Hematopoietic multipotent progenitor cell treated with erythropoietin and hydrocortisone succinate and interleukin-3 and kit ligand, for 4 days (in vitro differentiated cells): ENCODE measurements around the gene ASPHD2.

Experiments used
- DNase-seq: peaks from one replicate; pipeline ENCODE4 v3.0.0-alpha.2; 2015

ASPHD2 gene

GRCh38 chr22:26447584-26448329 lies 18.7 kb downstream of the ASPHD2 start:
- no peak for DNase-seq

GRCh38 chr22:26448334-26448733 lies 19.3 kb downstream of the ASPHD2 start:
- DNase-seq, result no peak

GRCh38 chr22:26448941-26449340 lies 19.9 kb downstream of the ASPHD2 start:
- DNase-seq, result no peak

- DNase-seq, result no peak
Measured at GRCh38 chr22:26450453-26451185, 21.6 kb downstream of the ASPHD2 start.

DNA sequence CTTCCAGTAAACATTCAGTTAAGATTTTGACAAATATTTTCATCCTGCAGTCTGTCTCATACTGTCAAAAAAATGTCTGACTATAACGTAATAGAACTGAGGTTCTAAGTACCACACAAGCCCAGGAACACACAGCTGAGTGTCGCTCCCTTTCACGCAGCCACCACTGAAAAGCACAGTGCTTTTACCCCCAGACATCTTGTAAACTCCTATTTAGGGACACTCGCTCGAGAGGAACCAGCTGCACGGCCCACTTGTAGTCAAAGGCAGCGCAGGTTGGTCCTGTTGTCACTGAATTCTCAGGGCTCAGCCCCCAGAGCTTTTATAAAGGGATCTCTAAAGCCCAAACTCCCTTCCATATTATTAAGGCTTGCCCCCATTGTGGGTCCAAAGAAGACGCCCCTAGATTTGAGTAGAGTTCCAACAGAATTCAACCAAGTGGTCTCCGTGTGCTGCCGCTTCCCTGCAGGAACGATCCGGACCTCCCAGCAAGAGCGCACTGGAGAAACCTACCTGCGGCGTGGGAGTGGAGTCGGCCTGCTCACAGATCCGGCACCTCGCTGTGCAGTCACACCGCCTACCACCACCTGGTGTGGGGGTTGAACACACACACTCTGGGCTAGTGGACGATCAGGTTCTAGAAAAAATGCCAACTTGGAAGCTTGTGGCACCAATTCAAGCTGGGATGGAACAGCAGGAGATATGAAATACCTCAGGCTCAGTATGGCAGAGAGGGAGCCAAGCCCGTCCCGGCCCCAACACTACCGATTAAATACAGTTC lies 23.4 kb downstream of the ASPHD2 start:
- no peak for DNase-seq

DNA sequence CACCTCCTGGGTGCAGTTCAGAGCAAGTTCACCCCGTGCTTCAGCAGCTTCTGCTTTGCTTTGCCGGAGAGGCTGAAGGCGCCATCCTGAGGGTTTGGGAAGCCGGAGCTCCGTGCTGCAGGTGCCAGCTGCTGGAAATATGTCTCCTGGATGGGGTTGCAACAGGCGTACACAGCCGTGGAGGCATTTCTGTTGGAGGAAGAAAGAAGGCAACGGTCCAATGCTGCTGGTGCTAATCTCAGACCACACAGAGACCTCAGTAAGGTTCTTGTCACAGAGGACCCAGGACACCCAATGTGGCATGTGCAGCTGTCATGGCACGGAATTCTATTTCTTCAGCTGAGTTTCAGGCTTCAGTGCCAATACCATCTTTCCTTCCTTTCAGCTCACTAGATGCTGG lies 24.2 kb downstream of the ASPHD2 start:
- no peak for DNase-seq

DNA sequence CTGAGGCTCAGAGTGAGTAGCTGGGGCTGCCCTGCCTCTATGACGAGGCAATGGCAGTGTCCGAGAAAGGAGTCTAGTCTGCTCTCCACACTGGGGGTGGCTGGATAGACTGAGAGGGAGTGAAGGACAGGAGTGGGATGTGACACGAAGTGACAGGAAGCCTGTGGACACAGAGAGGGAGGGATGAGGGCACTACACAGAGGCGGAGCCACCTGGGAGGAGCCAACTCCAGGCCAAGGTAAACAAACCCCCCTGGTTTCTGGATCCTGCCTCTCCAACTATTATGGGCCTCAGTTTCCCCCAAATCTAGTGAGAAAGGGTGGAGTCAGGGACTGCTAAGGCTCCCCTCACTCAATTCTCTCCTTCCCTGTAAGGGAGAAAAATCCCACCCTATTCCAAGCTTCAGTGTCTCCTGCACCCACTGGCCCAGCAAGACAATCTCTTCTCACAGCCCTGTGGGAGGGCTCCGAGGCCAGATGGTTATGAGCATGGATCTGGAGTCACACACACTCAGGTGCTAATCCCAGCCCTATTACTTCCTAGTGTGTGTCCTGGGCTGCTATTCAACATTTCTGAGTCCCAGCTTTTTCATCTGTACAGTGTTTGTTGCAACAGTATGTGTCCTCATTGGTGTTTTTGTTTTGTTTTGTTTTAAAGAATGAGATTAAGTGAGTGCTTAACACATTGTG lies 24.9 kb downstream of the ASPHD2 start:
- DNase-seq, result no peak

DNA sequence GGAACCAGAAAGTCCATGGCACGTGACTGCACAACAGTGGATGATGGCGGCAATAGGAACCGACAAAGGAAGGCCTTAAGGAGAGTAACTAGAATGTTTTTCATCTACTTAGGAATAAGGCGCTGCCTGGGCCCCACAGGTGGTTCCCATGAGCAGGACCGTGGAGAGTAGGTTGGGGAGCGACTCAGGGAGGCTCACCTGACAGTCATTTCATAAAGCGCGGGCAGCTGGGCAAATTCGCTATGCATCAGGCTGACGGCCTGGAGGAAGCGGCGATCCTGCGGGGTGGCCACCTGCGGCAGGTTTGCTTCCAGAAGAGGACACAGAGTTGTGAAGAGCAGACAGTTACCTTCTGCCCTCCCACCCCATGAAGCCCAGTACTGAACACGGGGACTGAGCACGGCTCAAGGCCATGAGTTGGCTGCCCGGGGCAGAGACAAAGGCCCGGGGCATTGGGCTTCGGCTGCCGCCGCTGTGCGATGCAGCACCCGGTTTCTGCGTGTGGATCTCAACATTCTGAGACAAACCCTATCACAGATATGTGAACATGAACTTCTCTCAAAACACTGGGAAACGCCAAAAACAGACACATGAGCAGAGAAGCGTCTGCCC lies 28.7 kb downstream of the ASPHD2 start:
- no peak for DNase-seq

DNA sequence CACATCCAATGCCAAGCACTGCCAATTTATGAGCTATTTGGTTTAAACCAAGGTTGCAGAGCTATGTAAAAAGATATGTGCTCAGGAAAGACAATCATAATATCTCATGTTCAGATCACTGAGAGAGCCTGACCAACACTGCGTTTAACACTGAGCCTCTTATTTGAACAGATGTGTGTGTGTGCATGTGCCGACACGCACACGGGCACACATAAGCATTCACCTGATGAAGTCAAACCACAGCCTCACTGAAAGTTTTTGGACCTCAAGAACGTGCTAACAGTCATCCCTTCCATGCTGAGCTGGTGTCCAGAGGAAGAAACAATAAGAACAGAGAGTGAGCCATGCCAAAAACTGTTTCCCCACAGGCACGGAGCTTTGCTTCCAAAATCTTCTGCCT lies 31.1 kb downstream of the ASPHD2 start:
- no peak for DNase-seq

DNA sequence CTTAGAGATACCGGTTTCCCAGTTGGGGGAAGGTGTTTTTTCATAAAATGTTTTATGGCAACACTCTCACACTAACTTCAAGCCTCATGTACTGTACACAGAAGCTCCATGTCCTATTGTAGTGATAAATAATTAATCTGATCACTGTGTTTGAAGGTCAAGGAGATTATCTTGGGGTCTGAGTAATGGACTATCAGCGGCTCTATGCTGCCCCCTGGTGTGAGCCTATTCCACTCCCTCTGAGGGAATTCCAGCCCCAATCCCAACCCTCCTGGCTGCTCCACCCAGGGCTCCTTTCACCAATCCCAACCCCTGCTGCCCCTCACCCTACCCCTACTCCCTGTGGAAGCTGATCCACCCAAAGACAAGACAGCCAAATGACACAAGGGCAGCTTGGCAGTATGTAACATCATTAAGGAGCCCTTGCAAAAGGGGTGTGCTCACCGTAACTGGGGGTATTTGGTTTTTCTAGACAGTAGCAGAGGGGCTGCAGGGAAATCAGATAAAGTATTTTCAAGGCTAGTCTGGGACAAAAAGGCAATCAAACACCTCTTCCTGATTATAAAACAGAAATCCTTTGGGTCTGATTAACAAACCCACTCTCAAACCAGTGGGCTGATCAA lies 32.2 kb downstream of the ASPHD2 start:
- DNase-seq, result peak; percentile 54

DNA sequence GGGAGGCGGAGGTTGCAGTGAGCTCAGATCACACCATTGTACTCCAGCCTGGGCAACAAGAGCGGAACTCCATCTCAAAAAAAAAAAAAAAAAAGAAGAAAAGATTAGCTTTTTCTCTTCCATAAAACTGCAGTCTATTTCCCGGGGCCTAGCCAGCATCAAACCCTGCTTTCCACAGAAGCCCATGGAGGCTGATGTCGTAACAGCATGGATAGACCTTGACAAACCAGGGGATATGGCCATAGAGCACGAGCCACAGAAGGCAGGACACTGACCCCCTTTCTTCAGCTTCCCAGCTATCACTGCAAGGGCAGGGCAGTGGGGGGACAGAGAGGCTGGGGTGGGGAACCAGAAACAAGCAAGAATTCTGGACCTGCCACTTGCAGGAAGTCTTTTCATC lies 33.0 kb downstream of the ASPHD2 start:
- no peak for DNase-seq

- DNase-seq, result no peak
Measured at GRCh38 chr22:26462641-26463040, 33.6 kb downstream of the ASPHD2 start.

DNA sequence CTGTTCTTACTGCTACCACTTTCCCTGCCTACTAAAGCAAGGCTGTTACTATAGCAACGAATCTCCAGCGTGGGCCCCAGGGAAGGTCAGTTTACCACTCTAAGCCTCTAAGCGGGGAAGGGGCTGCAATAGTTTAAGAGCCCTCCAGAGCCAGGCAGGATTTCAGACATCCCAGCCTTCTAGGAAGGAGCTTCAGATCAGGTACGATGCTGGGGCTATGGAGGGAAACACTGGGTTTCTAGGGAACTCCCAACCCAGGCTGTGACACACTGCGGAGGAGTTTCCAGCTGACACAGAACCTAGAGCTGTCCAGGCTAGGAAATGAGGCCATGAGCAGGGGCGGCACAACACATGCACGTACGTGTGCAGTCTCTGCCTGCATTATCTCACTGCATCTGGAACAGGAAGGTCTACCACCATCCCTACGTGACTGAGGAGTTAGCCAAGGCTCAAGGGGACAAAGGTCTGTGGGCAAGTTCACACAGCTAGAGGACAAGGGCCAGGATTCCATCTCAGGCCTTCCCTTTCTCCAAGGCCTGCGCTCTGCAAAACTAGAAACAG lies 34.1 kb downstream of the ASPHD2 start:
- no peak for DNase-seq

GRCh38 chr22:26463688-26464087 lies 34.6 kb downstream of the ASPHD2 start:
- no peak for DNase-seq

DNA sequence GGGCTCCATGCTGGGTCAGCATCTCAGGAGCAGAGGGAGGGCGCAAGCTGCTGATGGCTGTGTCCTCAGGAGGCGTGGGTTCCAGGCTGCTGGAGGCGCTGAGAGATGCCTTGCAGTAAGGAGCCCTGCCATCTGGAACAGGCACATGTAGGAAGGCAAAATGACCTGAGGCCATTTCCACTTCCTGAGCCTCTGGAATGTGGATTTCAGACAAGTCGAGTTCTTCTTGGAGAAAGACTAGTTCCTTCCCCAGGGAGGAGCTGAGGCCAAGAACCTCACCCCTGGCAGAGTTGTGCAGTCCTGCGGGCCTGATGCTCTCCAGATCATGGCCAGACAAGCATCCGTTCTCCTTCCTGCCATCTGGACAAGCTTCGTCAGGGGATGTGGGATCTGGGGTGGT lies 35.3 kb downstream of the ASPHD2 start:
- no peak for DNase-seq

GRCh38 chr22:26466196-26466595 lies 37.1 kb downstream of the ASPHD2 start:
- no peak for DNase-seq

GRCh38 chr22:26470807-26471206 lies 41.7 kb downstream of the ASPHD2 start:
- DNase-seq, result no peak

DNA sequence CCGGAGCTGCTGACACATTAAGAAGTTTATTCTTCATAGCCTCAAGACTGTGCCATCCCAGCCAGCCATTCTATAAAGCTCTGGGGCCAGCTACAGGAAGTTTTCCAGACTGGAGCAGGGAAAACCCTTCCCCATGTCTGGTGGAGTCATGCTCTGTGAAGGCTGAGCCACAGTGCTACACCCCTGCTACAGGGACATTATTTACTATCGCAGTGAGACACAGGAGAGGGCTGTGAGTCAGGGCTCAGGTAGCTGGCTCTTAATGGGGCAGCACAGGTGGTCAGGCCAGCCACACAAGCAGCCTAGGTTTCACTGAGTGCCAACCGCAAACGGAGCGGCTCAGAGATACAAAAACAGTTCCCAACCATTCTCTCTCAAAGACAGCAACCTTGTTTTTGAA lies 42.5 kb downstream of the ASPHD2 start:
- DNase-seq, result no peak

- peak; percentile 62 for DNase-seq
Measured at GRCh38 chr22:26474682-26475081, 45.6 kb downstream of the ASPHD2 start.

- peak; percentile 62 for DNase-seq
Measured at GRCh38 chr22:26476705-26477340, 47.8 kb downstream of the ASPHD2 start.

DNA sequence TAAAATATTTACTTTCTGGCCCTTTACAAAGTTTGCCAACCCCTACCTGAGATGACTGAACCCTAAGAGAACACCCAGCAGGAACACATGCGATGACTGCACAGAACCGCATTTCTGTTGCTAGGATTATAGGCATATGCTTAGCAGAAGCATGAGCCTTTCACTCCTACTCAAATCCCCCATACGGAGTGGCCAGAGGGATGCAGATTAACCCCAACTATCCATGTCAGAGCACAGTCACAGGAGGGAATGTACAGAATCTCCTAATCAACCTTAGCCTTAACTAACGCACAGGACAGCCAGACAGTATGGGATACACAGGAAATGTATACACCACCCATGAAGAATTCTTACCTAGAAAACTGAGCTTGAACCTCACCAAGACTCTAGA lies 48.3 kb downstream of the ASPHD2 start:
- DNase-seq, result no peak
